ENCODE measurements around the gene CCDC8.
"Not testable (repeated sequence)": the region's sequence is repeated elsewhere in the genome, so short reads cannot be mapped to it uniquely, and the experiment has no call there.

Gene CCDC8, protein sequence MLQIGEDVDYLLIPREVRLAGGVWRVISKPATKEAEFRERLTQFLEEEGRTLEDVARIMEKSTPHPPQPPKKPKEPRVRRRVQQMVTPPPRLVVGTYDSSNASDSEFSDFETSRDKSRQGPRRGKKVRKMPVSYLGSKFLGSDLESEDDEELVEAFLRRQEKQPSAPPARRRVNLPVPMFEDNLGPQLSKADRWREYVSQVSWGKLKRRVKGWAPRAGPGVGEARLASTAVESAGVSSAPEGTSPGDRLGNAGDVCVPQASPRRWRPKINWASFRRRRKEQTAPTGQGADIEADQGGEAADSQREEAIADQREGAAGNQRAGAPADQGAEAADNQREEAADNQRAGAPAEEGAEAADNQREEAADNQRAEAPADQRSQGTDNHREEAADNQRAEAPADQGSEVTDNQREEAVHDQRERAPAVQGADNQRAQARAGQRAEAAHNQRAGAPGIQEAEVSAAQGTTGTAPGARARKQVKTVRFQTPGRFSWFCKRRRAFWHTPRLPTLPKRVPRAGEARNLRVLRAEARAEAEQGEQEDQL

GRCh38 chr19:46413262-46414031 is at the start of gene CCDC8:
TSS of gene CCDC8 (minus strand) at chr19:46413564. CDS start at chr19:46412810, 754 bp downstream.
- no peak for DNase-seq

DNA sequence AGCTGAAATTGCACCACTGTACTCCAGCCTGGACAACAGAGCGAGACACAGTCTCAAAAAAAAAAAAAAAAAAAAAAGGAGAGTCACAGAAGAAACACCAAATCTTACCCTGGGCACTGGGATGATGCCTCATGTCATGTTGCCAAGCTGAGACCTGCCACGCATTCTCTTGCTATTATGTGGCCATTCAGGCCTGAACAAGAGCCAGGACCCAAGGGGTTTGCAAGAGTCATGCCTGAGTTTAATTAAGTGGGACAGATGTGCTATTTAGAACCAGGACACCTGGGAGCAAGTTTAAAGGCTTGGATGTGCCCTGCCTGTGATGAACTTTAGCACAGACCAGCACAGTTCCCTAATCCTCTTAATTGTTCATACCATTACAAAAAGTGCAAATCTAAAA is 48.2 kb upstream of the CCDC8 start:
- DNase-seq, result peak; percentile 35

DNA sequence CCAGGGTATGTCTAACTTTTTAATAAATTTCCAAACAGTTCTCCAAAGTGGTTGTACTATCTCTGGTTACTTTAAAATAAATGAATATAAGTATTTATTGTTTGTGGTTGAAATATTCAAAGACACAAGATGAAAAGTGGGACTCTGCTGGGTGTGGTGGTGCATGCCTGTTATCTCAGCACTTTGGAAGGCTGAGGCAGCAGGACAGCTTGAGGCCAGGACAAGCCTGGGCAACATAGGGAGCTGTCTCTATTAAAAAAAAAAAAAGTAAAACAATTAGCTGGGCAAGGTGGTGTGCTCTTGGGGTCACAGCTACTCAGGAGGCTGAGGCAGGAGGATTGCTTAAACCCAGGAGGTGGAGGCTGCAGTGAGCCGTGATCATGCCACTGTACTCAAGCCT is 47.6 kb upstream of the CCDC8 start:
- no peak for DNase-seq

DNA sequence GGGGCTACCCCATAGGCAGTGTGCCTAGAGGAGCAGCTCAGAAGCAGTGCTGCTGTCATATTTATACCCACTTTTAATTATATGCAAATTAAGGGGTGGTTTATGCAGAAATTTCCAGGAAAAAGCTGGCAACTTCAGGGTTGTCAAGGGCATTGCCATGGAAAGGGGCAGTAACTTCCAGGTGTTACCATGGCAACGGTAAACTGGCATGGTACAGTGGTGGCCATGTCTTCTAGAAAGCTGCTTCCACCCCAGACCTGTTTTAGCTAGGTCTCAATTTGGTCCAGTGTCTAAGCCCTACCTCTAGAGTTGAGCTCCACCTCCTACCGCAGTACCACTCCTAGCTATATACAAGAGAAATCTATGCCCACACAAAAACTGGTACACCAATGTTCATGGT is 46.7 kb upstream of the CCDC8 start:
- no peak for DNase-seq

DNA sequence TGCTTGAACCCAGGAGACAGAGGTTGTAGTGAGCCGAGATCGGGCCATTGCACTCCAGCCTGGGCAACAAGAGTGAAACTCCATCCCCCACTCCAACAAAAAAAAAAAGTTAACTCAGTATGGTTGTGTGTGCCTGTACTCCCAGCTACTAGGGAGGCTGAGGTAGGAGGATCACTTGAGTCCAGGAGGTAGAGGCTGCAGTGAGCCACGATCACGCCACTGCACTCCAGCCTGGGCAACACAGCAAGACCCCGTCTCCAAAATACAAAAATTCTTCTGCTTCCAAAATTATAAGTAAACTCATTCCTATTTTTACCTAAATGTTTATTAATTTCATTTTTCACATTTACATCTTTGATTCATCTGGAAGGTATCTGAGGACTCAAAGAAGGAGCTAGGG is 43.6 kb upstream of the CCDC8 start:
- DNase-seq, result no peak

- no peak for DNase-seq
Measured at GRCh38 chr19:46454244-46454643, 40.9 kb upstream of the CCDC8 start.

DNA sequence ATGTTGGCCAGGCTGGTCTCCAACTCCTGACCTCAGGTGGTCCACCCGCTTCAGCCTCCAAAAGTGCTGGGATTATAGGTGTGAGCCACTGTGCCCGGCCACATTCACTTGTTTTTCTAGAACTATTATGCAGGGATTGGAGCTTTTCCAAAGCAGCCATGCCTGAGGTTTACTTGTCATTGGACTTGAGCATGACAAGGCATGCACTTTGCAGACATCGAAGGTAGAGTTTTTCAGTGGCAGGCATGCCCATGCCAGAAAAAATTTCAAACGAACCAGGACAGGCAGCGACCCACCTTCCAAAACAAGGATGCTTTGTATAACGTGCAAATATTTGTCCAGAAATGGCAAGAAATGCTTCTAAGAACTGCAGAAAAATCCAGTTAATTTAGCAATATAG is 40.3 kb upstream of the CCDC8 start:
- no peak for DNase-seq

DNA sequence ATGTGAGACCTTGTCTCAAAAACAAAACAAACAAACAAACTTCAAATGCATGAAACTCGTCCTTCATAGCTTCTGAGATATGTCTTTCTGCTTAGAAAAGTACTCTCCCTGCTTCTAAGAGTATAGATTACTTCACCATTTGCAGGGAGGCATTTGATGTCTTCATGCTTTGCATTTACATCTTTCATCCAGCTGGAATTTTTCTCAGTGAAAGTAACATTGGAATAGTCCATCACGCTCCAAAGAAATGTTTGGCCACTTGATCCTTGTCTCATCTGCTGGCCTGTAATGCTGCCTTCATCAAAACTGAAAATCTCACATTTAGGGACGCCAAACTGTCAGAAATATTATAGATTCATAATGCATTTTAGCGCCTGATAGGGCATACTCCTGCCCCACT is 38.8 kb upstream of the CCDC8 start:
- DNase-seq, result no peak

GRCh38 chr19:46451352-46451751 is 38.0 kb upstream of the CCDC8 start:
- no peak for DNase-seq

- no peak for DNase-seq
Measured at GRCh38 chr19:46450737-46451136, 37.4 kb upstream of the CCDC8 start.

- DNase-seq, result no peak
Measured at GRCh38 chr19:46449228-46449627, 35.9 kb upstream of the CCDC8 start.

DNA sequence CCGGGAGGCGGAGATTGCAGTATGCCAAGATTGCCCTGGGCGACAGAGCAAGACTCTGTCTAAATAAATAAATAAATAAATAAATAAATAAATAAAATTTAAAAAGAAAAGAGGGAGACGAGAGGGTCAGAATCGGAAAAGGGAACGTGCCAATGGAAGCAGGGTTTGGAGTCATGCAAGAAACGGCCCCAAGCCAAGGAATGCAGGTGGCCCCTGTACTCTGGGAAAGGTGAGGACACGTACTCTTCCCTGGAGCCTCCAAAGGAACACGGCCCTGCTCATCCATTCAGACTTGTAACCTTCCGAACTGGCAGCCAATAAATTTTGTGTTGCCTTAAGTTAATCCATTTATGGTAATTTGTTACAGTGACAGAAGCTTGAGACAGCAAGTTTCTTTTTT is 35.2 kb upstream of the CCDC8 start:
- no peak for DNase-seq

GRCh38 chr19:46447824-46448223 is 34.5 kb upstream of the CCDC8 start:
- no peak for DNase-seq

GRCh38 chr19:46447006-46447405 is 33.6 kb upstream of the CCDC8 start:
- DNase-seq, result no peak

- no peak for DNase-seq
Measured at GRCh38 chr19:46446021-46446420, 32.7 kb upstream of the CCDC8 start.

GRCh38 chr19:46442808-46443450 is 29.6 kb upstream of the CCDC8 start:
- no peak for DNase-seq

GRCh38 chr19:46441866-46442265 is 28.5 kb upstream of the CCDC8 start:
- DNase-seq, result no peak

GRCh38 chr19:46435689-46436088 is 22.3 kb upstream of the CCDC8 start:
- not testable (repeated sequence) for DNase-seq

GRCh38 chr19:46435009-46435408 is 21.6 kb upstream of the CCDC8 start:
- DNase-seq, result peak; percentile 26

DNA sequence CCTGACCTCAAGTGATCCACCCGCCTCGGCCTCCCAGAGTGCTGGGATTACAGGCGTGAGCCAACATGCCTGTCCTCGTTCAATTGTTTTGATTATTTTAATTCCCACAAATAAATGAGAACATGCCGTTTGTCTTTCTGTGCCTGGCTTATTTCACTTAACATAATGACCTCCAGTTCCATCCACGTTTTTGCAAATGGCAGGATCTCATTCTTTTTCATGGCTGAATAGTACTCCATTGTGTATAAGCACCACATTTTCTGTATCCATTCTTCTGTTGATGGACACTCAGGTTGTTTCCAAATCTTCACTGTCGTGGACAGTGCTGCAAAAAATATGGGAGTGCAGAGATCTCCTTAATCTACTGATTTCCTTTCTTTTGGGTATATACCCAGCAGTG is 20.1 kb upstream of the CCDC8 start:
- DNase-seq, result not testable (repeated sequence)

DNA sequence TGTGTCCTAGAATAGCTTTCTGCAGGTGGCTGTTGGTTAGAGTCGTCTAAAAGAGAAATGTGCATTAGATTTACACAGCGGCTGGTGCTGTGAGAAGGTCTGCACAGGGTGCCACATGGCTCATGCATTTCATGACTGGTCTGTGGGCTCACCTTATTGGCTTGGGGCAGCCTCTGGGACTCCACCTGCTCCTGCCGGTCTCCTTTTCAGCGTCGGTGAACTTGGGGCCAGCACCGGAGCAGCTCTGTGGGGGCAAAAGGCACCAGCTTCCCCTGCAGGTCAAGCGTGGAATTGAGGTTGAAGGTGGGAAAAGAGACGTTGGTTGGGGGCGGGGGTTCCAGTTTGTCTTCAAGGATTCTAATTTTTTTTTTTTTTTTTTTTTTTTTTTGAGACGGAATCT is 18.5 kb upstream of the CCDC8 start:
- DNase-seq, result no peak

- peak; percentile 33 for DNase-seq
Measured at GRCh38 chr19:46429999-46430398, 16.6 kb upstream of the CCDC8 start.

All from NCI-H69 (cell line).